Kidney glomerular epithelial cell (primary cell): ENCODE results near the gene EPS8L1.
A peak's percentile ranks its signal among the peaks of the same experiment; 100 is the strongest.
"Not testable (repeated sequence)": the region's sequence is repeated elsewhere in the genome, so short reads cannot be mapped to it uniquely, and the experiment has no call there.

Experiments used
- DNase-seq: peaks from one replicate; lab custom pipeline; 2025; lab: John Stamatoyannopoulos, UW

The EPS8L1 gene

DNA sequence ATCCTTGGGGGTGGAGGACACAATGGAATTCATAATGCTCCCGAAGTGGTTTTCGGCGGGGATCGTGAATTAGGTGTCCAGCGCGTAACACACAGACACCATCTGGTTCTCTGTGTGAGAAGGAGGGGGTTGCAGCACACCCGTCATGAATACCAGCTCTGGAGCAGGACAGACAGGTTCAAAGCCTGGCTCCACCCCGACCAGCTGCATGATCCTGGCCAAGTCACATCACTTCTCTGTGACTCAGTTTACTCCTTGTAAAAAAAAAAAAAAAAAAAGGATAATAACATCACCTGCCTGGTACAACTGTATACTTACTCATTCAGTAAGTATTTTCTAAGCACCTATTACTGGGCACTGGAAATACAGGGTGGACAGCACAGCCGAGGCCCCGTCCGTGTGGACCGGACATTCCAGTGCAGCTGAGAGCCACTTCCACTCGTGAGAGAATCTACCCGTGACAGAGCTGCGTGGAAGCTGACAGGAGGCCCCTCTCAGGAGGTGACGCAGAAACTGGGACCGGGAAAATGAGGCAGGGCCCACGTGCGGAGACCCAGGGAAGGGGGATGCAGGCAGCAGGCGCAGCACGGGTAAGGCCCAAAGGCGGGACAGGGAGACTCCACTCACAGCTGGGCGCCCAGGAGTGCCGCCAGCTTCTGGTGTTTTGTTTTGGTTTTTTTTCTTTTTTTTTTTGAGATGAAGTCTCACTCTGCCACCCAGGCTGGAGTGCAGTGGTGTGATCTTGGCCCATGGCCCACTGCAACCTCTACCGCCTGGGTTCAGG is 24.7 kb upstream of the EPS8L1 start:
- DNase-seq, result no peak

DNA sequence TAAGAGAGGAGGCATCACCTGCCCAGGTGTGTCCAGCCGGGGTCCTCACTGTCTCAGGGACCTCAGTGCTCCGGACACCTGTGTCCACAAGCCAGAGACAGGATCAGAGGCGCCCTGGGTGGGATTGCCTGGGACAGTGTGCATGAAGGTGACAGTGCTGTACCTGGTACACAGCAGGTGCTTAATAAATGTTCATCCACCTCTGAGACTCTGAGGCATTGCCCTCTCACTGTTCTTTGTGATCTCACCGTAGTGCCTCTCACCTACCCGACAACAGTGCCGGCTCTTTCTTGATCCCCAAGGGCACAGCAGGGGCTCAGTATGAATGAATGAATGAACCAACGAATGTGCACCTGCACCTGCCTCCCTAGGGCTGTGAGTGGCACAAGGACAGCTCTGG is 21.9 kb upstream of the EPS8L1 start:
- no peak for DNase-seq

DNA sequence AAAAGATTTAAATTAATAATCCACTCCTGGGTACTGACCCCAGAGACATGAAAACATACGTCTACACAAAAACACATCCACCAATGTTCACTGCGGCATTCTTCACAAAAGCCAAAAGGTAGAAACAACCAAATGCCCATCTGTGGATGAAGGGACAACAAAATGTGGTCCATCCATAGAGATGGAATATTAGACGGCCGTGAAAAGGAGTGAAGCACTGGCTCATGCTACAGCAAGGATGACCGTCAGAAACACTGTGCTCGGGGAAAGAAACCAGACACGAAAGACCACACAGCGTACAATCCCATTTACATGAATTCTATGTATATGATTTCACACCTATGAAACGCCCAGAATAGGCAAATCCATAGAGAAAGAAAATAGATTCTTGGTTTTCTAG is 18.8 kb upstream of the EPS8L1 start:
- no peak for DNase-seq

DNA sequence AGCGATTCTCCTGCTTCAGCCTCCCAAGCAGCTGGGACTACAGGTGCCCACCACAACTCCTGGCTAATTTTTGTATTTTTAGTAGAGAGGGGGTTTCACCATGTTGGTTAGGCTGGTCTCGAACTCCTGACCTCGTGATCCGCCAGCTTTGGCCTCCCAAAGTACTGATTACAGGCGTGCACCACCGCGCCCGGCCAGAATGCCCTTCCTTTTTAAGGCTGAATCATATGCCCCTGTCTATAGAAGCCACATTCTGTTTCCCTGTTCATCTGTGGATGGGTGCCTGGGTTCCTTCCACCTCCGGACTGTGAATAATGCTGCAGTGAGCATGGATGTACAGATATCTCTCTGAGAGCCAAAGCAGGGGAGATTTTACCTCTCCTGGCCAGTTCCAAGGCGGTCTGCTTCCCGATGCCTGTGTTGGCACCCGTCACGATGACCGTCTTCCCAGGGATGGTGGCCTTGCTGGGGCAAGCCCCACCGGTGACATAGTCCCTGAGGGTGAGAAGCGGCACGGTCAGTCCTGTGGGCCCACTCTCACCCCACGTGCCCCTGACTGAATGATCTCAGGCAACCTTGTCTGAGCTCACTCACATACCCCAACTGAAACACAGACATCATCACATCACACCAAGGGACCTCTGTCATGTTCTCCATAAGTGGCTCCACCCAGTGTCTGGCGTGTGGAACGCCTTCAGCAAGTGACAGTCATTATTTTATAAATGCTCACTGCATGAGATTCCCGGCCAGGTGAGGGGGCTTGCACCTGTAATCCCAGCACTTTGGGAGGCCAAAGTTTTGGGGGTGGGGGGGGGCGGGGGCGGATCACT is 16.7 kb upstream of the EPS8L1 start:
- no peak for DNase-seq

DNA sequence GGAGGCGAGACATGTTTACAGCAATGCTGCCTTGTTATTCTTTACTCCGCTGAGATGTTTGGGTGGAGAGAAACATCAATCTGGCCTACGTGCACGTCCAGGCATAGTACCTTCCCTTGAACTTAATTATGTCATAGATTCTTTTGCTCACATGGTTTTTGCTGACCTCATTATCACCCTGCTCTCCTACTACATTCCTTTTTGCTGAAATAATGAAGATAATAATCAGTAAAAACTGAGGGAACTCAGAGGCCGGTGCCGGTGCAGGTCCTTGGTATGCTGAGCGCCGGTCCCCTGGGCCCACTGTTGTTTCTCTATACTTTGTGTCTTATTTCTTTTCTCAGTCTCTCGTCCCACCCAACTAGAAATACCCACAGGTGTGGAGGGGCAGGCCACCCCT is 15.4 kb upstream of the EPS8L1 start:
- DNase-seq, result peak; percentile 50

DNA sequence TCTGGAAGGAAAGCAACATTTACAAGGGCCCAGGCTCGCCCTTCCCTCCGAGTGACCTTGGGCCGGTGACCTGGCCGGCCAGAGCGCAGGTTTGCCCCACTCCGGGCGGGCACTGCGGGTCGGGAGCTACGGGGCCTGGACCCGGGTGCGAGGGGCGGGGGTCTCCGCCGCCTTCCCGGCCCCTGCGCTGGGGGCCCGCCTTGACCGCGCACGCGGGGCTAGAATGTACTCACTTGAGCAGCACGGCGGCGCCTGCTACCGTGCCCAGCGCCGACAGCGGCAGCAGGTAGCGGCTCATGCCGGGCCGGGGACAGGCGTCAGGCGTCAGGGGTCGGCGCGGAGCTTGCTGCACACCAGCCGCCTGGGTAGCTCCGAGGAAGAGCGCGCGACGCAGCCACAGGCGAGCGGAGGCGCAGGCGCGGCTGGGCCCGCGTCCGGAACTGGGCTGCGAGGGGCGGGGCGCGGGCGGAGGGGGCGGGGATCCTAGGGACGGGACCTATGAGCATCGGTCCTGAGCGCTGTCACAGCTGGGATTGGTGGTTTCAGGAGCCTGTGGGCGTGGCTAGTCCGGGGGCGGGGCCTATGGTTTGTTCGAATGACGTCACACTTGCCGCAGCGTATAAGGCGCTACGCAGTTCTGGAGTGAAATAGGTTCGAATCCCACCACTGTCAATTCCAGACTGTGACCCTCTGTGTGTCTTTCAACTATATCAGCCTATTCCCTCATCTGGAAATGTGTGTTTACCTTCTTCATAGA is 12.8 kb upstream of the EPS8L1 start, which contains the start of gene RDH13:
RDH13 (minus strand) TSS at position 414 of the 757 bp plus-strand sequence; CDS start at position 298, 116 bp downstream.
- DNase-seq, result peak; percentile 93

DNA sequence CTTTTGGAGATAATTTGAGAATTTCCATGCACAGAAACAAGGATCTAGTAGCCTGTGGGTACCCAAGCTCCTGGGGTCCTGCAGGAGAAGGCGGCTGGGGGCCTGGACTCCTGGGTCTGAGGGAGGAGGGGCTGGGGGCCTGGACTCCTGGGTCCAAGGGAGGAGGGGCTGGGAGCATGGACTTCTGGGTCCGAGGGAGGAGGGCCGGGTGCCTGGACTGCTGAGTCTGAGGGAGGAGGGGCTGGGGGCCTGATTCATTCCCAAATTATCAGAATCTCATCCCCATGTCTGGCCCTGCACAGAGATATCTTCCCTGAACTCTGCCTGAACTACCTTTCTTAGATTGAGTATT is 12.2 kb upstream of the EPS8L1 start:
- DNase-seq, result no peak

DNA sequence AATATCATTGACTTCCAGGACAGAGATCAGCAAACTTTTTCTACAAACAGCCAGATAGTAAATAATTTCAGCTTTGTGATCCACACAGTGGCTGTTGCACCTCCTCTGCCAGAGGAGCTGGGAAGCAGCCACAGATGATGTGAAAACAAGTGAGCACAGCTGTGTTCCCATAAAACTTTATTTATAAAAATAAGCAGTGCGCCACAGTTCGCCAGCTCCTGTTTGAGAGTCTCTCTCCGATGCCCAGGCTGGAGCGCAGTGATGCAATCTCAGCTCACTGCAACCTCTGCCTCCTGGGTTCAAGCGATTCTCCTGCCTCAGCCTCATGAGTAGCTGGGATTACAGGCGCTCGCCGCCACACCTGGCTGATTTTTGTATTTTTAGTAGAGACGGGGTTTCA is 10.2 kb upstream of the EPS8L1 start:
- DNase-seq, result not testable (repeated sequence)

DNA sequence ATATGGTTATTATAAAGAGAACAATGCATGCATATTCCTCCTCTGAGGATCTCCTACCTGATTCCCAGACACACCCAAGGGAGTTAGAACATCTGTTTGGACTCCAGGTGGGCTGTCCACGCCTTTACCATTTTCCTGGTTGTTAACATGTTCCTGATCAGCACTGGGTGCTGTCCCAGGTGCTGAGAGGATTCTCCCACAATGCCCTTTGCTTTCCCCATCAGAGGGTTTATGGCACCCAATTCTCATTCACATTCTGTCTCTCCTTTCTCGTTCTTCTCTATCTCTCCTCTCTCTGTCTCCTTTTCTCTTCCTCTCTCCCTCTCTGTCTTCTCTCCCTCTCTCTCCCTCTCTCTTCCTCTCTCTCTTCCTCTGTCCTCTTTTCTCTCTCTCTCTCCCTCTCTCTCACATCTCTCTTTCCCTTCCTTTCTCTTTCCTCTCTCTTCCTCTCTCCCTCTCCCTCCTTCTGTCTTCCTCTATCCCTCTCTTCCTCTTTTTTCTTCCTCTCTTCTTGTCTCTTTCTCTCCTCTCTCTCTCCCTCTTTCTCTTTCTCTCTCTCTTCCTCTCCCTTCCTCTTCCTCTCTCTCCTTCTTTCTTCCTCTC is 9.5 kb upstream of the EPS8L1 start:
- DNase-seq, result no peak

DNA sequence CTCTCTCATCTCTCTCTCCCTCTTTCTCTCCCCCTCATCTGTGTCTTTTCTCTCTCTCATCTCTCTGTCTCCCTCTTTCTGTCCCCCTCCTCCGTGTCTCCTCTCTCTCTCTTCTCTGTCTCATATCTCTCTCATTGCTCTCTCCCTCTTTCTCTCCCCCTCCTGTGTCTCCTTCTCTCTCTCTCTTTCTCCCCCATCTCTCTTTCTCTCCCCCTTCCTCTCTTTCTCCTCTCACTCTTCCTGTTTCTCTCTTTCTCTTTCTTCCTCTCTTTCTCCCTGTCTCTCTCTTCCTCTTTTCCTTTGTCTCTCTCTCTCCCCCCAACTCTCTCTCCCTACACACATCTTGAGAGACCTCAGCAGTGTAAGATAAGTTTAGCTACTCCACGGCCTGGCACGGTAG is 7.8 kb upstream of the EPS8L1 start:
- no peak for DNase-seq

DNA sequence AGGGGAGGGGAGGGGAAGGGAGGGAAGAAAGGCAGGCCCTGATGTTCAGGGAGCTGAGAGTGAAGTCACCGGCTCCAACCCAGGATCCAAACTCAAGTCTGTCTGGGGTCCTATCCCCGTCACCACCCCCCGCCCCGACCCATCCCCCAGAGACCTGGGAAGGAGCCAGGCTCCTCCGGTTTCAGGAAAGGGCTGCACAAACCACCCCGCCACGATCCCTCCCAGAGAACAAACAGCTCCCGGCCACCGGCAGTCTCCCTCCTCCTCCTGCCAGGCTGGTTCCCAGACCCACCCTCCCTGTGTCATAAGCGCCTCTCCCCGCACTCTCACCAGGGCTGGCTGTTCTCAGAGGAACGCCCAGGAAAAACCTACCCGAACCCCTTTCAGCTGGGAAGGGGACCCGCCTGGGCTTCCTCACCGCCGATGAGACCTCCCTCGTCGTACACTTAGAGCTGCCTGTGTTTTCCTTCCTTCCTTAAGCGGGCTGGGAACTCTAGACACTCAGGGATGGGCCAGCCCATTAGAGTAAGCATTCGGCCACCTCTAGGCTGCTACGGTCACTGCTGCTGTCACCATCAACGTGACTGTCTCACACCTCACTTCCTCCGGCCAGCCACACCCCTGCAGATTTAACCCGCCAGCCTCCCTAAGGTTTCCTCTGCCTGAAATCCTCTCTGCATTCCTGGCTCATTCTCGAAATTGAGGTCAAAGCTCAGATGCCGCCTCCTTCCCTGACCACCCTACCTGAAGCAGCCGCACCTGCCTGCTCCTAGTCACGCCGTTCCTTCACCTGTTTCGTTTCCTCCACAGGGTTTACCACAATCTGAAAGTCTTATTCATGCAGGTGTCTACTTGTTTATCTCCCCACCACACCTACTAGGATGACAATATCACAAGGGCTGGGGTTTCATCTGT is 6.5 kb upstream of the EPS8L1 start:
- DNase-seq, result no peak

DNA sequence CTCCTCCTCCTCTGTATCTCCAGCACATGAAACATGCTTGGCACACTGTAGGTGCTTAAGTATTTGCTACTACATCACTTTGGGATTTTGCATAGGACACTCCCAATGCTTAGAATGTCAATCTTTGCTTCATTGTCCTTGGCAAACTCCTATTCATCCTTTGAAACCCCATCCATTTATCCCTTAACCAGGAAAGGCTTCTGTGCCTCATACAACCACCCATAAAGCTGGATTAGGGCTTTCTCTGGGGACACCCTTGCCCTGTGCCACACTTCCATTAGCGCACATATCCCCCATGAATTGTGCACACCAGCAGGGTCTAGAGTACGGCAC is 5.8 kb upstream of the EPS8L1 start:
- DNase-seq, result no peak

DNA sequence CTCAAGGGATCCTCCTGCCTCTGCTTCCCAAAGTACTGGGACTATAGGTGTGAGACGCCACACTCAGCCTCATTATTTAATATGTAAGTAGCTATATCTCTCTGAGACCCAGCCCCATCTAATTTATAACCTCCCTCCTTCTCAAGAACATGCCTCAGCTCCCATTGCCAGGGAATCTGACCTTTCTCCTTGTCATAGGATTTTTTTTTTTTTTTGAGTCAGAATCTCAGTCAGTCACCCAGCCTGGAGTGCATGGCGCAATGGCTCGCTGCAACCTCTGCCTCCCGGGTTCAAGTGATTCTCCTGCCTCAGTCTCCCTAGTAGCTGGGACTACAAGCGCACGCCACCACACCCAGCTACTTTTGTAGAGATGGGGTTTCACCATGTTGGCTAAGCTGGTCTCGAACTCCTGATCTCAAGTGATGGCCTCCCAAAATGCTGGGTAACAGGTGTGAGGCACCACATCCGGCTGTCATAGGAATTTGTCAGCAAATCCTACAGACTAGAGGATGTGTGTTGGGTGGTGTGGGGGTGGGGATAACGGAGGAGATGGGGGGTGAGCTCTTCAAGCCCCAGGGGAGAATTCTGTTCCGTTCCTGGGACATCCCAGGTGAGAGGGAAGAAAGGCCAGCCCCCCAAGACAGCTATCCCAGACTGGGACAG is 5.1 kb upstream of the EPS8L1 start:
- no peak for DNase-seq

DNA sequence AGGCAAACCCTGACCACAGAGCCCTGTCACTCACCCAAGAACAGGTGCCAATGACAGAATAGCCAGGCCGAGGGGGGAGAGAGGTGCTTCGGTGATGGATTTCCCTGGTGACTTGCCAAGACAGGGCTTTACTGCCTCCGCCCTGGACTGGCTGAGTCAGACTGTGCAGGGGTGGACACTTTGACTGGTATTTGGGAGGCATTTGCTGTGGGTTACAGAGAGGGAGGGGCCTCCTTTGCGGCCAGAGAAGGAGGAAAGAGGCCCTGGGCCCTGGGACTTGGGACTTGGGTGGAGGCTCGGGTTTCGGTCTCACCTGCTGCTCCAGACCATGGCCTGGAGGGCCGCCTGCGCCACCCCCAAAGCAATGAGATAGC is 4.6 kb upstream of the EPS8L1 start:
- peak; percentile 80 for DNase-seq

DNA sequence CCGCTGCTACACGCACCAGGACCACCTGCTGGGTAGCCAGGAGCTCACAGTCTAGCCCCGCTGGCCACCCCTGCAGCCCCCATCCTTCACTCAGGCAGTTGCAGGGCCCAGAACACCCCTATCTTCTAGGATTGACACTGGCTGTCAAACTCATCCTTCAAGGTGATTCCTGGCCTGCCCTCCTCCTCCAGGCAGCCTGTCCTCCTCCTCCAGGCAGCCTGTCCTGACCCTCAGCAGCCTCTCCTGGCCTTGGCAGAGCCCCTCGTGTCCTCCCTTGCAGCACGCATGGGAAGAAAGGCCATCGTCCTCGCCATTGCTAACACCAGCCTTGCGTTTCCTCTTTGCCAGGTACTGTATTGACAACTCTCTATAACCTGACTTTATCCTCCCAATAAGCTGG is 3.8 kb upstream of the EPS8L1 start:
- no peak for DNase-seq

DNA sequence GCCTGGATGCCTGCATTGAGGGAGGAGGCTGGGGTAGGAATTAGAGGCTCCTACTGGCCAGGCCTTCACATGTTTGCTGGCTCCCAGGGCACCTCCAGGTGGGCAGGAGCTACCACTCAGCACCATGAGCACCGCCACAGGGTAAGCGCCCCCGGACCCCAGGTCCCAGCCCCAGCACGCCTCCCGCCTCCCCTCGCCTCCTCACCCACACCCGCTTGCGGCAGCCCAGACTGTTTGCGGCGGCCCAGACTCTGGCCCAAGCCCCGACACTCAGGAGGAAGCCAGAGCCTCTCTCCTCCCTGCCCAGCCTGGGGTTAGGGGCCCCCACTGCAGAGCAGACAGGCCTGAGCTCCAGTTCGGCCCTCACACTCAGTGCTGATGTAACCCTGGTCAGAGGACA is 652 bp downstream of the EPS8L1 start:
- DNase-seq, result no peak

DNA sequence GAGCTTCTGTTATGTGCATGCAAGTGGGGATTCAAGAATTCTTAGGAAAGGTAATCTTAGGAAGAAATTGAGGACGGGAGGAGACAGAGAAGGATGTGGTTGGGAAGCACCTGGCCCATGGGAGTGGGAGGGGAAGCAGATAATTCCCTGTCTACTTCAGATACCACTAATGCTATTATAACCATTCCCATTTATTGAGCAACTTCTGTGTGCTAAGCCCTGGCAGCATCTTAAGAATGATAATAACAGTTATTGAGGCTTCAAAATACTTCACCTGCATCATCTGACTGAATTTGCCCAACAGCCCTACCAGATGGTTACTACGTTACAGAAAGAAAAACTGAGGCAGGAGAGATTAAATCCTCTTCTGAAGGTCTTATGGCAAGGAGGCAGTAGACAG is 1.4 kb downstream of the EPS8L1 start:
- no peak for DNase-seq

DNA sequence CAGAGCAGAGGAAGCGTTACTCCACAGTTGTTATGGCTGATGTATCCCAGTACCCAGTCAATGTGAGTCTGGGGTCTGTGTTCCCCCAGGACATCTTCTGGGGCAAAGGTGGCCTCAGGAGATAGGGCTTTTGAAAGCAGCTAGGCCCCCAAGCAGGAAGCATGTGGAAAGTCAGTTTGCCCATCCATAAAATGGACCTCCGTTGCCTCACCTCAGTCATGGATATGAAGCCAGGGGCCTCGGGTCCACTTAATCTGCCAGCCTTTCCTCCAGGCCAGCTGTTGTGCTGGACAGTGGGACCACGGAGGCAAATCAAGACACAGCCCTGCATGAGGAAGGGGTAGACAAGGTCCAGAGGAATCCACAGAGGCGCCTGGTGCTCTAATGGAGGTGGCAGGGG is 3.3 kb downstream of the EPS8L1 start:
- no peak for DNase-seq

DNA sequence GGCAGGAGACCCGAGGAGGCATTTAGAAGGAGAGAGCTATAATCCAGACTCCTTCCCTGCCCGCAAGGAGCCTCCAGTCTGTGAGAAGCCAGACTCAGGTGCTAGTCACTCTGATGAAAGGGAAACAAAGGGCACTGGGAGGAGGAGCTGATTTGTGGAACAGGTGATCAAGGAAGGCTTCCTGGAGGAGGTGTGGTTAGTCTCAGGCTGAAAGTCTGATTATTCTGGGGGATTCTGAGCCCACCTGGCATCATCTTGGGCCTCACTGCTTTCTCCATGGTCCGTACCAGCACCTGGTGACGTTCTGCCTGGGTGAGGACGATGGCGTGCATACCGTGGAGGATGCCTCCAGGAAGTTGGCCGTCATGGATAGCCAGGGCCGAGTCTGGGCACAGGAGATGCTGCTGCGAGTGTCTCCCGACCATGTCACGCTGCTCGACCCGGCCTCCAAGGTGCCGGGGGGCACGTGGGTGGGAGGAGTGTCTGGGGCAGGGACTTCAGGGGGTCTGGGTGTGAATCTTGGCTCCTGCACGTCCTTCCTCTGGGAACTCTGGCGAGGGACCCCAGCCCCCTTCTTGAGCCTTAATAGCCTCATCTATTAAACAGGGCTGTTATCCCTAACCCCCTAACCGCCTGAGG is 3.9 kb downstream of the EPS8L1 start:
- no peak for DNase-seq
